ENCODE data around the gene RACGAP1. TPM values are rescaled to one million over a fixed set of nuclear protein-coding genes. Genes with fewer than 3 reads are reported as not detected.
A peak's percentile ranks its signal among the peaks of the same experiment; 100 is the strongest.

The RACGAP1 gene
- total and polyA plus RNA-seq, 2 donors (not counting 1 experiment from before 2014, with no cell fraction given) = 4.1 to 14.2 TPM

- WGBS (ENCODE audit: insufficient coverage) = 9% methylated on average over 16 of the region's 17 CpGs
- no peak overlapping the region for H3K9ac ChIP-seq (ENCODE audit: low read length)
These were observed 30.7 kb upstream of the RACGAP1 start for GRCh38 chr12:50055831-50056638.

More at GRCh38 chr12:50055831-50056638, 30.7 kb upstream of the RACGAP1 start:
- Mint-ChIP-seq H3K4me3 (peak overlapping the region; percentile 92), H3K9me3 (ENCODE audit: insufficient read depth) (no peaks in the 10 kb centered on the region), H3K4me1 (peaks cover 21% of the 10 kb centered on the region), H3K27me3 (peaks cover 67% of the 10 kb centered on the region), H3K27ac (peak overlapping the region; percentile 34)
- H3K36me3 ChIP-seq (replicated peaks in 1 of 2; ENCODE audit: control extremely low read depth in 1 of 2, control insufficient read depth in 1 of 2, extremely low read depth in 1 of 2, insufficient read depth in 2 of 2, low read length in 1 of 2) = no peaks in the 10 kb centered on the region
- H3K4me3 ChIP-seq (ENCODE audit: control extremely low read depth in 1 of 5, extremely low read depth in 1 of 5, insufficient read depth in 1 of 5, low read depth in 2 of 5, low read length in 4 of 5) = peak overlapping the region in 2 of 5 experiments; percentile 13 to 21
- ATAC-seq (ENCODE audit: low read depth) (peak; percentile 79), DNase-seq (peak; percentile 79)
- CTCF ChIA-PET = interaction anchor here (0.7 to 4.8 kb wide), 20 partner anchors 8 to 278 kb away, joined by 3 to 90 read pairs (median 5); no protein-coding TSS in a partner anchor
- no peaks in the 10 kb centered on the region for H3K79me2 ChIP-seq (ENCODE audit: control insufficient read depth, insufficient read depth, low read length)
- H3K4me2 ChIP-seq (replicated peaks; ENCODE audit: low read depth, low read length, poor library complexity, severe bottlenecking) = peak overlapping the region; percentile 94
- POLR2A ChIA-PET = no interaction called here
- H4K20me1 ChIP-seq (ENCODE audit: control insufficient read depth, insufficient read depth, low read length, poor library complexity, severe bottlenecking) = no peaks in the 10 kb centered on the region
- intact Hi-C loops (cut with micrococcal nuclease) = loop anchor here (1.0 to 5.0 kb wide), 2 partner anchors 17 to 189 kb away; no protein-coding TSS in a partner anchor
- H2AFZ ChIP-seq (ENCODE audit: insufficient read depth, low read depth, low read length, poor library complexity, severe bottlenecking) = peak overlapping the region; percentile 35
- TF ChIP-seq CTCF (IDR thresholded peaks at IDR 0.05) = peak; percentile 97
- no peak for TF ChIP-seq EZH2 (IDR thresholded peaks at IDR 0.05; ENCODE audit: borderline replicate concordance, insufficient read depth, low read depth, low read length, poor library complexity, severe bottlenecking)
- H3K4me1 ChIP-seq (ENCODE audit: control insufficient read depth in 2 of 2, insufficient read depth in 2 of 2, low read length in 2 of 2) = peaks cover 22 to 23% of the 10 kb centered on the region in 2 donors
- H3K27ac ChIP-seq (ENCODE audit: low read length in 2 of 2) = no peak overlapping the region
- H3K9me3 ChIP-seq (ENCODE audit: control extremely low read depth in 1 of 3, control insufficient read depth in 2 of 3, insufficient read depth in 1 of 3, low read length in 2 of 3) = peaks cover 0 to 4% (median 0%) of the 10 kb centered on the region in 3 donors
- peaks cover 0 to 60% (median 27%) of the 10 kb centered on the region in 4 experiments for H3K27me3 ChIP-seq (replicated peaks in 1 of 4; ENCODE audit: control extremely low read depth in 1 of 4, control insufficient read depth in 3 of 4, insufficient read depth in 4 of 4, low read length in 3 of 4)

All from B cell (primary cell).